Measurements from ENCODE around the gene ELP1. TPM values are rescaled to one million over a fixed set of nuclear protein-coding genes. Genes with fewer than 3 reads are reported as not detected.
A peak's percentile ranks its signal among the peaks of the same experiment; 100 is the strongest.

The ELP1 gene
- total and polyA plus RNA-seq, 2 of the 4 experiments (the other 2 are of a cell fraction) = 20.0 to 43.2 TPM

GRCh38 chr9:108885643-108886348 lies 48.1 kb downstream of the ELP1 start:
- Histone ChIP-seq H3K23ac (ENCODE audit: low read depth, low read length) (no peak overlapping the region), H3K79me1 (ENCODE audit: low read depth in 1 of 2, low read length in 2 of 2) (no peaks in the 10 kb centered on the region), H2AK9ac (replicated peaks; ENCODE audit: low read depth, low read length, poor library complexity) (no peak overlapping the region), H2AK5ac (ENCODE audit: low read depth, low read length) (no peak overlapping the region), H3K4ac (ENCODE audit: low read depth, low read length) (no peak overlapping the region), H3K27me3 (ENCODE audit: control insufficient read depth, insufficient read depth, low read length) (no peaks in the 10 kb centered on the region), H2BK15ac (ENCODE audit: low read depth, low read length) (no peak overlapping the region), H3K4me2 (ENCODE audit: low read depth, low read length) (no peak overlapping the region), H3K9me1 (ENCODE audit: insufficient read depth, low read length) (peaks cover 3% of the 10 kb centered on the region; the same call in 1 of the 2 replicates), H4K8ac (ENCODE audit: low read depth in 2 of 2, low read length in 2 of 2) (no peak overlapping the region), H4K5ac (ENCODE audit: low read depth, low read length) (no peak overlapping the region), H3K4me1 (ENCODE audit: control insufficient read depth, insufficient read depth, low read length) (peaks cover 2% of the 10 kb centered on the region; the same call in 1 of the 2 replicates), H2BK20ac (ENCODE audit: low read depth, low read length) (no peak overlapping the region), H3K36me3 (ENCODE audit: control insufficient read depth, insufficient read depth, low read length) (peaks cover 11% of the 10 kb centered on the region), H3K27ac (ENCODE audit: insufficient read depth, low read length) (no peak overlapping the region), H4K91ac (ENCODE audit: insufficient read depth, low read depth, low read length) (no peak overlapping the region), H3K9ac (ENCODE audit: low read depth, low read length) (no peak overlapping the region), H3K9me3 (ENCODE audit: control insufficient read depth, insufficient read depth, low read length) (no peaks in the 10 kb centered on the region), H3K4me3 (ENCODE audit: insufficient read depth, low read depth, low read length) (no peak overlapping the region), H3K56ac (ENCODE audit: extremely low read depth, insufficient read depth, low read length) (no peak overlapping the region), H4K20me1 (ENCODE audit: insufficient read depth, low read length) (no peaks in the 10 kb centered on the region), H2AFZ (replicated peaks; ENCODE audit: low read length, poor library complexity) (no peak overlapping the region), H3K18ac (ENCODE audit: low read depth, low read length) (no peak overlapping the region), H2BK120ac (ENCODE audit: low read depth, low read length) (no peak overlapping the region), H3K14ac (replicated peaks; ENCODE audit: low read depth, low read length) (no peak overlapping the region), H2BK5ac (ENCODE audit: low read depth, low read length, poor library complexity, severe bottlenecking) (no peak overlapping the region)
- no TSS peak for BruUV-seq (replicated peaks)
- peak; percentile 84 for DNase-seq
- ChIA-PET POLR2A (ENCODE audit: unreplicated experiment) (interaction anchor here (0.7 kb wide), 1 partner anchor 1471 kb away, joined by 3 read pairs; no protein-coding TSS in a partner anchor), CTCF (no interaction called here)
- no CpG with 5 or more reads among the region's 1 CpG for WGBS, 2 experiments (ENCODE audit: extremely low coverage in 2 of 2, insufficient read length in 1 of 2)
- peak; percentile 71 for ATAC-seq (ENCODE audit: low read depth)
- TF ChIP-seq POLR2A (IDR thresholded peaks at IDR 0.05; ENCODE audit: low read depth, low read length) (no peak), RAD21 (IDR thresholded peaks at IDR 0.05; ENCODE audit: low read length) (no peak)
- in situ Hi-C loops (cut with MboI; ENCODE audit: low sequenced_read_pairs) = no loop called here
- intact Hi-C loops (cut with micrococcal nuclease) = no loop called here
- dilution Hi-C loops (cut with HindIII; ENCODE audit: low sequenced_read_pairs, unreplicated experiment) = no loop called here
